GM12878 (cell line): ENCODE data around the gene DSTYK. TPM values are rescaled to one million over a fixed set of nuclear protein-coding genes. Genes with fewer than 3 reads are reported as not detected.

Source experiments
- ATAC-seq: fragments of 200-7000 bp; cut with Tn5 transposase; 3 replicates; pipeline ENCODE4 v1.9.1; 2020; ENCODE audit warnings: mild to moderate bottlenecking, moderate library complexity
- BruUV-seq: library from RNA; stranded (reverse); fragments of 400-500 nt; replicated peaks from 2 replicates; lab custom pipeline; 2021; lab: Mats Ljungman, UMichigan
- CTCF ChIA-PET: fragments of 300-600 bp; sonication (Branson Sonifier 250); formaldehyde crosslinking; extraction: SDS; loops from one replicate; lab custom pipeline; 2021; ENCODE audit warnings: inconsistent platforms; lab: Yijun Ruan, JAX
- POLR2A ChIA-PET: fragments of 350-600 bp; formaldehyde crosslinking; extraction: SDS; loops from one replicate; lab custom pipeline; 2021; ENCODE audit warnings: inconsistent platforms; lab: Charles Lee
- RAD21 ChIA-PET: fragments of 300-600 bp; sonication (Branson Sonifier 250); formaldehyde crosslinking; loops from one replicate; lab custom pipeline; 2023; ENCODE audit warnings: antibody characterized with exemption; ENCODE audit not compliant: unreplicated experiment; lab: Charles Lee
- SMC1A ChIA-PET: fragments of 300-600 bp; sonication (Branson Sonifier 250); formaldehyde crosslinking; loops from one replicate; lab custom pipeline; 2023; ENCODE audit not compliant: unreplicated experiment, uncharacterized antibody; lab: Charles Lee
- DNase-seq: peaks from one replicate; pipeline ENCODE4 v3.0.0-alpha.2; 2011; ENCODE audit warnings: low read depth, low spot score
- FAIRE-seq: peaks from 3 replicates; lab custom pipeline; 2011; peaks lifted over from hg19 to GRCh38; lab: Jason Lieb, UNC
- H2AFZ ChIP-seq: 2 replicates; pipeline ENCODE4 v1.6.0; 2011; ENCODE audit warnings: low read depth, low read length, control low read depth; ENCODE audit not compliant: control insufficient read depth
- H3K27ac ChIP-seq: 2 replicates; pipeline ENCODE4 v1.5.1; 2011; ENCODE audit warnings: control low read depth; ENCODE audit not compliant: control insufficient read depth, insufficient read depth
- H3K27me3 ChIP-seq, 2 experiments: replicated peaks in 1 of 2; 2 replicates each; pipeline versions ENCODE4 v1.6.0 to v1.6.1; 2011; ENCODE audit warnings: low read length in 1 of 2; ENCODE audit not compliant: control insufficient read depth in 2 of 2, insufficient read depth in 2 of 2
- H3K36me3 ChIP-seq, 2 experiments: 2 replicates each; pipeline ENCODE4 v1.5.1; 2011; ENCODE audit warnings: low read length in 1 of 2; ENCODE audit not compliant: control insufficient read depth in 2 of 2, insufficient read depth in 2 of 2
- H3K4me1 ChIP-seq: 2 replicates; pipeline ENCODE4 v1.6.1; 2011; ENCODE audit warnings: mild to moderate bottlenecking, low read length, moderate library complexity, mixed read lengths; ENCODE audit not compliant: control insufficient read depth, insufficient read depth
- H3K4me2 ChIP-seq: 2 replicates; pipeline ENCODE4 v1.6.0; 2011; ENCODE audit warnings: control low read depth; ENCODE audit not compliant: control insufficient read depth, insufficient read depth
- H3K4me3 ChIP-seq: fragments of 200-600 bp; sonication (generic); 2 replicates; pipeline ENCODE4 v1.5.1; 2016
- H3K79me2 ChIP-seq: 2 replicates; pipeline ENCODE4 v1.6.0; 2011; ENCODE audit warnings: low read length; ENCODE audit not compliant: control insufficient read depth, insufficient read depth
- H3K9ac ChIP-seq: 2 replicates; pipeline ENCODE4 v1.8.0; 2011; ENCODE audit warnings: low read length, control low read depth, mixed read lengths; ENCODE audit not compliant: control insufficient read depth, insufficient read depth
- H3K9me3 ChIP-seq: replicated peaks from 3 replicates; pipeline ENCODE4 v1.5.1; 2011; ENCODE audit warnings: mild to moderate bottlenecking, low read length; ENCODE audit not compliant: control insufficient read depth, insufficient read depth
- H4K20me1 ChIP-seq: 2 replicates; pipeline ENCODE4 v1.6.0; 2011; ENCODE audit not compliant: control insufficient read depth, insufficient read depth
- ASH2L ChIP-seq: fragments of 300-600, 200-600 bp; sonication (generic); IDR thresholded peaks from 2 replicates; pipeline ENCODE4 v1.6.1; 2017; ENCODE audit warnings: low read depth, mild to moderate bottlenecking, borderline replicate concordance
- CBX3 ChIP-seq: fragments of 200-600 bp; sonication (generic); IDR thresholded peaks from 2 replicates; pipeline ENCODE4 v1.6.1; 2016; ENCODE audit warnings: low read depth, borderline replicate concordance
- EZH2 ChIP-seq: IDR thresholded peaks from 2 replicates; pipeline ENCODE4 v1.6.1; 2012; ENCODE audit warnings: low read depth, mild to moderate bottlenecking, control low read depth, inconsistent platforms, low read length, borderline replicate concordance; ENCODE audit not compliant: control insufficient read depth
- IRF4 ChIP-seq: IDR thresholded peaks from 2 replicates; pipeline ENCODE4 v1.6.1; 2011; ENCODE audit warnings: low read depth, low read length
- KAT2A ChIP-seq: conservative IDR thresholded peaks from 2 replicates; pipeline ENCODE4 v1.6.1; 2011; ENCODE audit warnings: low read depth, low read length; ENCODE audit not compliant: control insufficient read depth
- PAX8 ChIP-seq: fragments of 450-650 bp; IDR thresholded peaks from 2 replicates; pipeline ENCODE4 v1.6.1; 2017; ENCODE audit warnings: mild to moderate bottlenecking, moderate library complexity
- ZNF687 ChIP-seq: fragments of 450-650 bp; IDR thresholded peaks from 2 replicates; pipeline ENCODE4 v1.6.1; 2017; ENCODE audit warnings: mild to moderate bottlenecking, moderate library complexity
- WGBS: methylation state at CpG from one replicate; pipeline ENCODE4 v1.1.6; 2016; ENCODE audit warnings: low lambda C conversion rate; ENCODE audit not compliant: insufficient replicate concordance, insufficient coverage; ENCODE audit errors: missing lambda C conversion rate; 5-methylcytosine and 5-hydroxymethylcytosine counted together
- in situ Hi-C: fragments of 300-500 bp; cut with MboI; formaldehyde crosslinking; loops from 9 replicates; pipeline ENCODE4 v1.14.3; 2018; ENCODE audit warnings: mixed read lengths
- intact Hi-C: fragments of 100-400 bp; cut with micrococcal nuclease; formaldehyde crosslinking; loops from one replicate; pipeline ENCODE4 v1.14.2; 2022; ENCODE audit not compliant: unreplicated experiment
- polyA plus RNA-seq, 11 experiments: library from polyadenylated mRNA; depleted of rRNA in 4 of 11; unstranded in 6 of 11; stranded (reverse) in 5 of 11; fragments of >200 nt; fragmentation: Nextera tagmentation in 4 of 11; fragmentation: Illumina TruSeq in 1 of 11; extraction: Ambion mirVana in 4 of 11; extraction: Trizol in 1 of 11; gene quantifications; 1 replicate in 1 of 11; 2 replicates in 10 of 11; pipeline versions ENCODE4 v1.2.1 to v1.2.3, GENCODE V29; 2011 to 2016; ENCODE audit warnings: inconsistent platforms in 2 of 11, missing spikeins in 2 of 11, low read depth in 1 of 11
- total RNA-seq, 4 experiments: library from RNA; depleted of rRNA in 3 of 4; stranded (reverse); fragments of >200 nt in 3 of 4; fragmentation: Illumina TruSeq in 1 of 4; extraction: Trizol in 1 of 4; gene quantifications; 2 replicates each; pipeline versions ENCODE4 v1.2.1 to v1.2.3, GENCODE V29; 2013 to 2021
- TF ChIP-seq, protein P1 (sequence below): fragments of 450-650 bp; IDR thresholded peaks from 2 replicates; pipeline ENCODE4 v1.6.1; 2017; ENCODE audit warnings: mild to moderate bottlenecking, low read depth, inconsistent platforms; ENCODE audit not compliant: poor library complexity, severe bottlenecking
- TF ChIP-seq, protein P2 (sequence below), 3 experiments: IDR thresholded peaks in 2 of 3; conservative IDR thresholded peaks in 1 of 3; 2 replicates each; pipeline ENCODE4 v1.5.1; 2011; ENCODE audit warnings: low read depth in 3 of 3, low read length in 3 of 3, mild to moderate bottlenecking in 3 of 3, control low read depth in 2 of 3, moderate library complexity in 2 of 3, inconsistent platforms in 1 of 3, mixed read lengths in 1 of 3; ENCODE audit not compliant: control insufficient read depth in 2 of 3, insufficient read depth in 1 of 3; ENCODE audit errors: extremely low read depth in 1 of 3
- TF ChIP-seq, protein P3 (sequence below): fragments of 450-650 bp; IDR thresholded peaks from 2 replicates; pipeline ENCODE4 v1.6.1; 2018; ENCODE audit warnings: mild to moderate bottlenecking, low read depth, moderate library complexity; ENCODE audit not compliant: partially characterized antibody

Gene DSTYK
- total and polyA plus RNA-seq, 10 of the 15 experiments (the other 5 are each of a cell fraction or from before 2014, with no cell fraction given): 2.7 to 5.5 (median 3.6) TPM

- H3K4me3 ChIP-seq: no peak overlapping the region
- H2AFZ ChIP-seq: no peak overlapping the region
- DNase-seq: no peak
- H3K4me2 ChIP-seq: no peak overlapping the region
- H4K20me1 ChIP-seq: no peaks in the 10 kb centered on the region
- in situ Hi-C loops (no loop called here), intact Hi-C loops (no loop called here)
- H3K4me1 ChIP-seq: no peaks in the 10 kb centered on the region
- FAIRE-seq: no peak
- ChIA-PET RAD21 (interaction anchor here (1.1 kb wide), 1 partner anchor 72 kb away, joined by 3 read pairs; no protein-coding TSS in a partner anchor), SMC1A (interaction anchor here (1.4 to 1.6 kb wide), 2 partner anchors 11 to 41 kb away, joined by 4 to 6 read pairs; no protein-coding TSS in a partner anchor), POLR2A (interaction anchor here (0.6 kb wide), 1 partner anchor 188 kb away, joined by 3 read pairs; no protein-coding TSS in a partner anchor), CTCF (interaction anchor here (1.4 to 2.5 kb wide), 2 partner anchors 11 to 14 kb away, joined by 4 to 5 read pairs; no protein-coding TSS in a partner anchor)
- no peak overlapping the region for H3K9ac ChIP-seq
- BruUV-seq: no TSS peak
- H3K27me3 ChIP-seq: no peaks in the 10 kb centered on the region
- H3K27ac ChIP-seq: no peak overlapping the region
- H3K9me3 ChIP-seq: no peaks in the 10 kb centered on the region
- no peak for ATAC-seq
- 98% methylated on average over 2 of the region's 2 CpGs for WGBS
- no peaks in the 10 kb centered on the region for H3K36me3 ChIP-seq
- H3K79me2 ChIP-seq: no peaks in the 10 kb centered on the region
- TF ChIP-seq, protein P1, sequence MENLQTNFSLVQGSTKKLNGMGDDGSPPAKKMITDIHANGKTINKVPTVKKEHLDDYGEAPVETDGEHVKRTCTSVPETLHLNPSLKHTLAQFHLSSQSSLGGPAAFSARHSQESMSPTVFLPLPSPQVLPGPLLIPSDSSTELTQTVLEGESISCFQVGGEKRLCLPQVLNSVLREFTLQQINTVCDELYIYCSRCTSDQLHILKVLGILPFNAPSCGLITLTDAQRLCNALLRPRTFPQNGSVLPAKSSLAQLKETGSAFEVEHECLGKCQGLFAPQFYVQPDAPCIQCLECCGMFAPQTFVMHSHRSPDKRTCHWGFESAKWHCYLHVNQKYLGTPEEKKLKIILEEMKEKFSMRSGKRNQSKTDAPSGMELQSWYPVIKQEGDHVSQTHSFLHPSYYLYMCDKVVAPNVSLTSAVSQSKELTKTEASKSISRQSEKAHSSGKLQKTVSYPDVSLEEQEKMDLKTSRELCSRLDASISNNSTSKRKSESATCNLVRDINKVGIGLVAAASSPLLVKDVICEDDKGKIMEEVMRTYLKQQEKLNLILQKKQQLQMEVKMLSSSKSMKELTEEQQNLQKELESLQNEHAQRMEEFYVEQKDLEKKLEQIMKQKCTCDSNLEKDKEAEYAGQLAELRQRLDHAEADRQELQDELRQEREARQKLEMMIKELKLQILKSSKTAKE: no peak
- TF ChIP-seq CBX3: no peak
- no peak for TF ChIP-seq EZH2
- no peak for TF ChIP-seq IRF4
- TF ChIP-seq KAT2A: no peak
- no peak for TF ChIP-seq ZNF687
- TF ChIP-seq PAX8: no peak
- TF ChIP-seq, protein P2, sequence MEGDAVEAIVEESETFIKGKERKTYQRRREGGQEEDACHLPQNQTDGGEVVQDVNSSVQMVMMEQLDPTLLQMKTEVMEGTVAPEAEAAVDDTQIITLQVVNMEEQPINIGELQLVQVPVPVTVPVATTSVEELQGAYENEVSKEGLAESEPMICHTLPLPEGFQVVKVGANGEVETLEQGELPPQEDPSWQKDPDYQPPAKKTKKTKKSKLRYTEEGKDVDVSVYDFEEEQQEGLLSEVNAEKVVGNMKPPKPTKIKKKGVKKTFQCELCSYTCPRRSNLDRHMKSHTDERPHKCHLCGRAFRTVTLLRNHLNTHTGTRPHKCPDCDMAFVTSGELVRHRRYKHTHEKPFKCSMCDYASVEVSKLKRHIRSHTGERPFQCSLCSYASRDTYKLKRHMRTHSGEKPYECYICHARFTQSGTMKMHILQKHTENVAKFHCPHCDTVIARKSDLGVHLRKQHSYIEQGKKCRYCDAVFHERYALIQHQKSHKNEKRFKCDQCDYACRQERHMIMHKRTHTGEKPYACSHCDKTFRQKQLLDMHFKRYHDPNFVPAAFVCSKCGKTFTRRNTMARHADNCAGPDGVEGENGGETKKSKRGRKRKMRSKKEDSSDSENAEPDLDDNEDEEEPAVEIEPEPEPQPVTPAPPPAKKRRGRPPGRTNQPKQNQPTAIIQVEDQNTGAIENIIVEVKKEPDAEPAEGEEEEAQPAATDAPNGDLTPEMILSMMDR (IDR thresholded peaks at IDR 0.05 in 2 of 3, conservative IDR thresholded peaks at IDR 0.05 in 1 of 3; ENCODE audit: control insufficient read depth in 2 of 3, extremely low read depth in 1 of 3, insufficient read depth in 1 of 3, low read depth in 3 of 3, low read length in 3 of 3): no peak
- TF ChIP-seq, protein P3, sequence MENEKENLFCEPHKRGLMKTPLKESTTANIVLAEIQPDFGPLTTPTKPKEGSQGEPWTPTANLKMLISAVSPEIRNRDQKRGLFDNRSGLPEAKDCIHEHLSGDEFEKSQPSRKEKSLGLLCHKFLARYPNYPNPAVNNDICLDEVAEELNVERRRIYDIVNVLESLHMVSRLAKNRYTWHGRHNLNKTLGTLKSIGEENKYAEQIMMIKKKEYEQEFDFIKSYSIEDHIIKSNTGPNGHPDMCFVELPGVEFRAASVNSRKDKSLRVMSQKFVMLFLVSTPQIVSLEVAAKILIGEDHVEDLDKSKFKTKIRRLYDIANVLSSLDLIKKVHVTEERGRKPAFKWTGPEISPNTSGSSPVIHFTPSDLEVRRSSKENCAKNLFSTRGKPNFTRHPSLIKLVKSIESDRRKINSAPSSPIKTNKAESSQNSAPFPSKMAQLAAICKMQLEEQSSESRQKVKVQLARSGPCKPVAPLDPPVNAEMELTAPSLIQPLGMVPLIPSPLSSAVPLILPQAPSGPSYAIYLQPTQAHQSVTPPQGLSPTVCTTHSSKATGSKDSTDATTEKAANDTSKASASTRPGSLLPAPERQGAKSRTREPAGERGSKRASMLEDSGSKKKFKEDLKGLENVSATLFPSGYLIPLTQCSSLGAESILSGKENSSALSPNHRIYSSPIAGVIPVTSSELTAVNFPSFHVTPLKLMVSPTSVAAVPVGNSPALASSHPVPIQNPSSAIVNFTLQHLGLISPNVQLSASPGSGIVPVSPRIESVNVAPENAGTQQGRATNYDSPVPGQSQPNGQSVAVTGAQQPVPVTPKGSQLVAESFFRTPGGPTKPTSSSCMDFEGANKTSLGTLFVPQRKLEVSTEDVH: no peak
- no peak for TF ChIP-seq ASH2L
Observed at GRCh38 chr1:205188596-205188995, 22.9 kb downstream of the DSTYK start.
